A673 (cell line): ENCODE data around the gene HLCS. TPM values are rescaled to one million over a fixed set of nuclear protein-coding genes. Genes with fewer than 3 reads are reported as not detected.

Experiments
- BruUV-seq: library from RNA; stranded (reverse); fragments of 400-500 nt; replicated peaks from 2 replicates; lab custom pipeline; 2021; lab: Mats Ljungman, UMichigan
- CTCF ChIA-PET: fragments of 300-600 bp; sonication (Branson Sonifier 250); formaldehyde crosslinking; loops from one replicate; lab custom pipeline; 2022; ENCODE audit warnings: antibody characterized with exemption; lab: Charles Lee
- POLR2A ChIA-PET: fragments of 300-600 bp; sonication (Branson Sonifier 250); formaldehyde crosslinking; loops from one replicate; lab custom pipeline; 2022; ENCODE audit warnings: antibody characterized with exemption; ENCODE audit not compliant: low non-redundant PET; lab: Charles Lee
- DNase-seq: peaks from one replicate; pipeline ENCODE4 v3.0.0-alpha.2; 2015; ENCODE audit warnings: low spot score
- H3K27ac ChIP-seq: fragments of 200-600 bp; sonication (generic); 2 replicates; pipeline ENCODE4 v1.5.1; 2016; ENCODE audit warnings: mixed run types, low read depth, mild to moderate bottlenecking, mixed read lengths, antibody characterized with exemption, low read length; ENCODE audit not compliant: poor library complexity, severe bottlenecking
- H3K27me3 ChIP-seq: fragments of 200-600 bp; sonication (generic); replicated peaks from 2 replicates; pipeline ENCODE4 v1.6.1; 2017; ENCODE audit warnings: mixed run types, low read depth, mild to moderate bottlenecking, mixed read lengths, antibody characterized with exemption, low read length; ENCODE audit not compliant: insufficient read depth, poor library complexity
- H3K36me3 ChIP-seq: fragments of 200-600 bp; sonication (generic); 2 replicates; pipeline ENCODE4 v1.6.1; 2016; ENCODE audit warnings: mixed run types, mild to moderate bottlenecking, mixed read lengths, antibody characterized with exemption, low read length; ENCODE audit not compliant: insufficient read depth, poor library complexity, severe bottlenecking
- H3K4me1 ChIP-seq: fragments of 200-600 bp; sonication (generic); 2 replicates; pipeline ENCODE4 v1.6.1; 2017; ENCODE audit warnings: mixed run types, mild to moderate bottlenecking, mixed read lengths, antibody characterized with exemption, low read length; ENCODE audit not compliant: insufficient read depth, poor library complexity, severe bottlenecking
- H3K4me3 ChIP-seq: fragments of 200-600 bp; sonication (generic); 2 replicates; pipeline ENCODE4 v1.5.1; 2016; ENCODE audit warnings: low read depth, mixed run types, mild to moderate bottlenecking, mixed read lengths, low read length; ENCODE audit not compliant: poor library complexity, severe bottlenecking
- H3K9me3 ChIP-seq: fragments of 200-600 bp; sonication (generic); 2 replicates; pipeline ENCODE4 v1.6.1; 2016; ENCODE audit warnings: mixed run types, low read depth, mild to moderate bottlenecking, mixed read lengths, antibody characterized with exemption, low read length; ENCODE audit not compliant: poor library complexity, severe bottlenecking
- EZH2 ChIP-seq: fragments of 200-600 bp; sonication (generic); IDR thresholded peaks from 2 replicates; pipeline ENCODE4 v1.6.1; 2017; ENCODE audit warnings: borderline replicate concordance, low read depth, mild to moderate bottlenecking, mixed read lengths, antibody characterized with exemption, low read length; ENCODE audit not compliant: poor library complexity, severe bottlenecking
- intact Hi-C: fragments of 100-400 bp; cut with micrococcal nuclease; formaldehyde crosslinking; loops from one replicate; pipeline ENCODE4 v1.10.0; 2022; ENCODE audit not compliant: unreplicated experiment
- total RNA-seq: library from RNA; stranded (reverse); gene quantifications from 2 replicates; pipeline ENCODE4 v1.2.3, GENCODE V29; 2021
- TF ChIP-seq, protein P1 (sequence below): fragments of 300-800, 200-600 bp; sonication (generic); conservative IDR thresholded peaks from 2 replicates; pipeline ENCODE4 v1.5.1; 2017; ENCODE audit warnings: low read depth, mild to moderate bottlenecking, antibody characterized with exemption, low read length, moderate library complexity, mixed read lengths

The HLCS gene
- total RNA-seq, 1 experiment from 2014 or later: 15.3 TPM

DNA sequence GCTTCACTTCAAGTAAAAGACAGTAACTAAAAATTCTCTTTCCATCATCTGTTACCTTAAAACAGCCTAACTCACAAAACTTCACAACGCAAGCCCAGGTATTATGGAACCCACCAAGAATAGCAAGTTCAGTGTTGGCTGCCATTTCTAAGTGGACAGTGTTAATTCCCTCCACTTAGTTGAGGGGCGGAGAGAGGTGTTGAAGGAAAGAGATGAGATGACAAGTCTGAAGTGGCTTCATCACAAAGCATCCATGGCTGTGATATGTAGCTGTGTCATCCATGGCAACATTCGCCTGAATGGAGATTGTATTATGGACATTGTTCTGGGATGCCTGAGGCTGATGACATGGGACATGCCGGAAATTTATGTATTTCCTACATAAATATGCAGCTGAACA is 165.7 kb downstream of the HLCS start:
- no peak for DNase-seq
- Histone ChIP-seq H3K27ac (no peak overlapping the region), H3K4me1 (no peaks in the 10 kb centered on the region), H3K36me3 (no peaks in the 10 kb centered on the region), H3K9me3 (peaks cover 14% of the 10 kb centered on the region), H3K27me3 (no peaks in the 10 kb centered on the region), H3K4me3 (no peak overlapping the region)
- TF ChIP-seq, protein P1, sequence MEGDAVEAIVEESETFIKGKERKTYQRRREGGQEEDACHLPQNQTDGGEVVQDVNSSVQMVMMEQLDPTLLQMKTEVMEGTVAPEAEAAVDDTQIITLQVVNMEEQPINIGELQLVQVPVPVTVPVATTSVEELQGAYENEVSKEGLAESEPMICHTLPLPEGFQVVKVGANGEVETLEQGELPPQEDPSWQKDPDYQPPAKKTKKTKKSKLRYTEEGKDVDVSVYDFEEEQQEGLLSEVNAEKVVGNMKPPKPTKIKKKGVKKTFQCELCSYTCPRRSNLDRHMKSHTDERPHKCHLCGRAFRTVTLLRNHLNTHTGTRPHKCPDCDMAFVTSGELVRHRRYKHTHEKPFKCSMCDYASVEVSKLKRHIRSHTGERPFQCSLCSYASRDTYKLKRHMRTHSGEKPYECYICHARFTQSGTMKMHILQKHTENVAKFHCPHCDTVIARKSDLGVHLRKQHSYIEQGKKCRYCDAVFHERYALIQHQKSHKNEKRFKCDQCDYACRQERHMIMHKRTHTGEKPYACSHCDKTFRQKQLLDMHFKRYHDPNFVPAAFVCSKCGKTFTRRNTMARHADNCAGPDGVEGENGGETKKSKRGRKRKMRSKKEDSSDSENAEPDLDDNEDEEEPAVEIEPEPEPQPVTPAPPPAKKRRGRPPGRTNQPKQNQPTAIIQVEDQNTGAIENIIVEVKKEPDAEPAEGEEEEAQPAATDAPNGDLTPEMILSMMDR: no peak
- TF ChIP-seq EZH2: no peak
- no TSS peak for BruUV-seq
- intact Hi-C loops: no loop called here
- POLR2A ChIA-PET: no interaction called here
- CTCF ChIA-PET: no interaction called here

DNA sequence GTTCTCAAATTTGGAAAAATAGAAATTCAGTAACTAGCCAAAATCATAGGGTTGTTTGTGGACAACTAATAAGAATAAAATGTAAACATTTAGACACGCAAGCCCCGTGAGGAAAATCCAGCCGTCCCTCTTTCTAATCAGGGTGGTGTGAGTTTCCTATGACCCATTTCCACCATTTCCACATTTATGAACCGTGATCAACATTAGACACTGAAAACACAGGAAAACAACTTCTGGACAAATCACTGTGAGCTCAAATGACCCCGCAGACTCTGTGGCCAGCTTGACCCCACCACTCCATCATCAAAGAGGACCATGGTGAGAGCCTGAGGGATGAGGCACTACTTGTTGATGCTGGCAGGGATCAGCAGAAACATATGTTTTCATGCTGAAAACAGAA is 166.6 kb downstream of the HLCS start:
- ChIA-PET CTCF (no interaction called here), POLR2A (interaction anchor here (0.6 kb wide), 1 partner anchor 309 kb away, joined by 3 read pairs; no protein-coding TSS in a partner anchor)
- TF ChIP-seq EZH2: no peak
- TF ChIP-seq, protein P1: no peak
- Histone ChIP-seq H3K9me3 (peaks cover 14% of the 10 kb centered on the region), H3K27me3 (no peaks in the 10 kb centered on the region), H3K36me3 (no peaks in the 10 kb centered on the region), H3K4me3 (no peak overlapping the region), H3K4me1 (no peaks in the 10 kb centered on the region), H3K27ac (no peak overlapping the region)
- intact Hi-C loops: no loop called here
- DNase-seq: no peak
- no TSS peak for BruUV-seq

DNA sequence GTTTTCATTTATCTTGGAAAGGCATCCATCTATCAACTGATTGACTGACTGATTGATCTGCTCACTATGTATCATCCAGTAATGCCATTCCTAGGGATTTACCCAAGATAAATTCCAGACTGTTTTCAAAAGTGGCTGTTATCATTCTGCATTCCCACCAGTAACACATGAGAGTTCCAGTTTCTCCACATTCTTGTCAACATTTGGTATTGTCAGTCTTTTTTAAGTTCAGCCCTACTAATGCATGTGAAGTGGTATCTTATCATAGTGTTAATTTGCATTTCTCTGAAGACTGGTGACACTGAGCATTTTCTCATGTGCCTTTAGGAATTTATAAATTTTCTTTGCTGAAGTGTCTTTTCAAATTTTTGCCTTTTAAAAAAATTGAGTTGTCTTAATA is 168.0 kb downstream of the HLCS start:
- intact Hi-C loops: no loop called here
- no peaks in the 10 kb centered on the region for H3K27me3 ChIP-seq
- no peak for DNase-seq
- no peaks in the 10 kb centered on the region for H3K36me3 ChIP-seq
- no TSS peak for BruUV-seq
- no peaks in the 10 kb centered on the region for H3K4me1 ChIP-seq
- H3K4me3 ChIP-seq: no peak overlapping the region
- H3K9me3 ChIP-seq: peaks cover 14% of the 10 kb centered on the region
- TF ChIP-seq EZH2: no peak
- TF ChIP-seq, protein P1: no peak
- H3K27ac ChIP-seq: no peak overlapping the region
- POLR2A ChIA-PET: no interaction called here
- CTCF ChIA-PET: no interaction called here
